ENCODE data around the gene B3GNT3. TPM values are rescaled to one million over a fixed set of nuclear protein-coding genes. Genes with fewer than 3 reads are reported as not detected.

Gene B3GNT3
- total and polyA plus RNA-seq, 2 of the 13 experiments (the other 11 are each of a cell fraction or from before 2014, with no cell fraction given) = 0.86 to 4.0 TPM

DNA sequence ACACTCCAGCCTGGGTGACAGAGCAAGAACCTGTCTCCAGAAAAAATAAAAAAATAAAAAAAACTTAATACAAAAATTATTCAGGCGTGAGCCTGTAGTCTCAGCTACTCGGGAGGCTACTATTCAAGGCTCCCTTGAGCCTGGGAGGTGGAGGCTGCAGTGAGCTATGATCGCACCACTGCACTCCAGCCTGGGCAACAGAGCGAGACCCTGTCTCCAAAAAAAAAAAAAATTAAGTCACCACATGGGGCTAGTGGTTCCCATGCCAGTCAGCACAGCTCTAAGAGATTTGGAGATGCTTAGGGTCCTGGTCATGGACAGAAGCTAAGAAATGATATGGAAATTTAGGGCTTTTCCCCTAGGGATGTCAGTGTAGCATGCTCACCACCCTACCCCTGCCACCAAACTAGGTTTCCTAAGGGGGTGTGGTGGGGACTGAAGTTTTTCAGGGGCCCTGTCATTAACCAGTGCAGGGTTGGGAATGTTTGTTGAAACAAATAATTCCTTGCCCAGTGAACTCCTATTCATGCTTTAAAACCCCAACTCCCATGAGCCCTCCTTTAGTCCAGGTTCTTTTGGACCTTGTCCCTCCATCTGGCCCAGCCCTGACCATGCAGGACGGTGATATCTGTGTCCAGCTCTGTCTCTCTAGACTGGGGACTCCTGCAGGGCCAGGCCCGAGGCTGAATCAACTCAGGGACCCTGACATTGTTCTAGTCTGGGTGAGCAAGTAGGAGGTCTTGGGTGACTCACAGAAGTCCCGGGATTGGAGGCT lies 41.9 kb upstream of the B3GNT3 start:
- H4K20me1 ChIP-seq (ENCODE audit: insufficient read depth, low read length) = no peaks in the 10 kb centered on the region
- in situ Hi-C loops (cut with HindIII; ENCODE audit: extremely low pct_ligation_motif_present, low pct_unique_long_range_greater_than_20kb) (no loop called here), intact Hi-C loops (cut with micrococcal nuclease; ENCODE audit: unreplicated experiment) (no loop called here)
- ATAC-seq (peak; percentile 56), FAIRE-seq (peak; percentile 39), DNase-seq (ENCODE audit: low spot score) (no peak)
- H3K4me1 ChIP-seq (ENCODE audit: insufficient read depth, low read length) = peaks cover 62% of the 10 kb centered on the region
- TF ChIP-seq NCOR1 (IDR thresholded peaks at IDR 0.05; ENCODE audit: borderline replicate concordance, low read length) (no peak), ZNF3 (CRISPR knock-in tag; IDR thresholded peaks at IDR 0.05) (peak; percentile 88), ZBED4 (CRISPR knock-in tag; IDR thresholded peaks at IDR 0.05; ENCODE audit: borderline replicate concordance) (0 out of 2 replicates have a peak, but pooled peaks have one; percentile 25), ZUFSP (CRISPR knock-in tag; IDR thresholded peaks at IDR 0.05; ENCODE audit: borderline replicate concordance) (no peak), ZFX (CRISPR knock-in tag; IDR thresholded peaks at IDR 0.05; ENCODE audit: low read depth) (0 out of 2 replicates have a peak, but pooled peaks have one; percentile 25), RFX5 (IDR thresholded peaks at IDR 0.05; ENCODE audit: low read depth, low read length) (no peak), ZNF121 (CRISPR knock-in tag; IDR thresholded peaks at IDR 0.05) (peak; percentile 82), CBX5 (CRISPR knock-in tag; IDR thresholded peaks at IDR 0.05; ENCODE audit: borderline replicate concordance) (no peak)
- TF ChIP-seq, protein P1, sequence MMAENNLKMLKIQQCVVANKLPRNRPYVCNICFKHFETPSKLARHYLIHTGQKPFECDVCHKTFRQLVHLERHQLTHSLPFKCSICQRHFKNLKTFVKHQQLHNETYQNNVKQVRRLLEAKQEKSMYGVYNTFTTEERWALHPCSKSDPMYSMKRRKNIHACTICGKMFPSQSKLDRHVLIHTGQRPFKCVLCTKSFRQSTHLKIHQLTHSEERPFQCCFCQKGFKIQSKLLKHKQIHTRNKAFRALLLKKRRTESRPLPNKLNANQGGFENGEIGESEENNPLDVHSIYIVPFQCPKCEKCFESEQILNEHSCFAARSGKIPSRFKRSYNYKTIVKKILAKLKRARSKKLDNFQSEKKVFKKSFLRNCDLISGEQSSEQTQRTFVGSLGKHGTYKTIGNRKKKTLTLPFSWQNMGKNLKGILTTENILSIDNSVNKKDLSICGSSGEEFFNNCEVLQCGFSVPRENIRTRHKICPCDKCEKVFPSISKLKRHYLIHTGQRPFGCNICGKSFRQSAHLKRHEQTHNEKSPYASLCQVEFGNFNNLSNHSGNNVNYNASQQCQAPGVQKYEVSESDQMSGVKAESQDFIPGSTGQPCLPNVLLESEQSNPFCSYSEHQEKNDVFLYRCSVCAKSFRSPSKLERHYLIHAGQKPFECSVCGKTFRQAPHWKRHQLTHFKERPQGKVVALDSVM (CRISPR knock-in tag; IDR thresholded peaks at IDR 0.05) = peak; percentile 49; the same call in 1 of the 2 replicates
- no peak overlapping the region for H2AFZ ChIP-seq (ENCODE audit: low read length)
- H3K79me2 ChIP-seq (ENCODE audit: insufficient read depth, low read length) = no peaks in the 10 kb centered on the region
- no peak overlapping the region for H3K4me3 ChIP-seq (replicated peaks in 1 of 3; ENCODE audit: insufficient read depth in 1 of 3, low read depth in 2 of 3, low read length in 3 of 3)
- no peak overlapping the region for H3K9ac ChIP-seq (ENCODE audit: insufficient read depth, low read depth, low read length)
- 57% methylated on average over 7 of the region's 7 CpGs for whole genome bisulfite sequencing (ENCODE audit: low lambda C conversion rate)
- peak overlapping the region; percentile 29 for H3K4me2 ChIP-seq (ENCODE audit: low read depth, low read length)
- H3K27ac ChIP-seq (ENCODE audit: extremely low read length, insufficient read depth, low read length) = peak overlapping the region; percentile 26
- POLR2A ChIA-PET = interaction anchor here (1.0 to 1.1 kb wide), 2 partner anchors 13 to 106 kb away, joined by 3 read pairs; no protein-coding TSS in a partner anchor
- CTCF ChIA-PET (ENCODE audit: low intra/inter-chr PET ratio, low total read pairs) = no interaction called here
- no peaks in the 10 kb centered on the region for H3K9me3 ChIP-seq (ENCODE audit: low read length)
- H3K27me3 ChIP-seq (ENCODE audit: control insufficient read depth in 1 of 2, insufficient read depth in 2 of 2, low read length in 2 of 2) = no peaks in the 10 kb centered on the region
- BruUV-seq (replicated peaks) = no TSS peak
- no peaks in the 10 kb centered on the region for H3K36me3 ChIP-seq (replicated peaks in 1 of 2; ENCODE audit: control insufficient read depth in 1 of 2, insufficient read depth in 2 of 2, low read length in 2 of 2)

All from HepG2 (cell line).